Measurements from ENCODE around the gene DNAH7.

The DNAH7 gene

DNA sequence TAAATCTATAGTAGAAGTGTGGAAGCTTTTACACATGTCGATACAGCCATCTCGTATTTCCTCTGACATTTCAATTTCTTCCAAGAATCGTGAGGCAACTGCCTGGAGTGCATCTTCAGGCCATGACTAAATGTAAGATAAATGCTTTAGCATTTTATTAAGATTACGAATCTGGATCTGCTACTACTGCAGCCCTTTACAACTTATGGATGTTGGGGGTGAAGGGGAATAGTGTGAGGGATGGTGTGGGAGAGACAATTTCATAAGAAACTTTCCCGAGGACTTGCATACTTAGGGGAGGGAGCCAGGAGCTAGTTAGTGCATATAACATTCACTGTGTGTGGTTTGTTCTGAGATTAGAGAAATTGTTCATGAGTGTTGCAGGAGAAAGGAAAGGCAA, 206.8 kb downstream of the DNAH7 start:
- TF ChIP-seq, protein P1, sequence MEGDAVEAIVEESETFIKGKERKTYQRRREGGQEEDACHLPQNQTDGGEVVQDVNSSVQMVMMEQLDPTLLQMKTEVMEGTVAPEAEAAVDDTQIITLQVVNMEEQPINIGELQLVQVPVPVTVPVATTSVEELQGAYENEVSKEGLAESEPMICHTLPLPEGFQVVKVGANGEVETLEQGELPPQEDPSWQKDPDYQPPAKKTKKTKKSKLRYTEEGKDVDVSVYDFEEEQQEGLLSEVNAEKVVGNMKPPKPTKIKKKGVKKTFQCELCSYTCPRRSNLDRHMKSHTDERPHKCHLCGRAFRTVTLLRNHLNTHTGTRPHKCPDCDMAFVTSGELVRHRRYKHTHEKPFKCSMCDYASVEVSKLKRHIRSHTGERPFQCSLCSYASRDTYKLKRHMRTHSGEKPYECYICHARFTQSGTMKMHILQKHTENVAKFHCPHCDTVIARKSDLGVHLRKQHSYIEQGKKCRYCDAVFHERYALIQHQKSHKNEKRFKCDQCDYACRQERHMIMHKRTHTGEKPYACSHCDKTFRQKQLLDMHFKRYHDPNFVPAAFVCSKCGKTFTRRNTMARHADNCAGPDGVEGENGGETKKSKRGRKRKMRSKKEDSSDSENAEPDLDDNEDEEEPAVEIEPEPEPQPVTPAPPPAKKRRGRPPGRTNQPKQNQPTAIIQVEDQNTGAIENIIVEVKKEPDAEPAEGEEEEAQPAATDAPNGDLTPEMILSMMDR (IDR thresholded peaks at IDR 0.05) = no peak
- H3K4me3 ChIP-seq = no peak overlapping the region
- H3K27ac ChIP-seq = no peak overlapping the region
- DNase-seq (ENCODE audit: low spot score) = no peak

DNA sequence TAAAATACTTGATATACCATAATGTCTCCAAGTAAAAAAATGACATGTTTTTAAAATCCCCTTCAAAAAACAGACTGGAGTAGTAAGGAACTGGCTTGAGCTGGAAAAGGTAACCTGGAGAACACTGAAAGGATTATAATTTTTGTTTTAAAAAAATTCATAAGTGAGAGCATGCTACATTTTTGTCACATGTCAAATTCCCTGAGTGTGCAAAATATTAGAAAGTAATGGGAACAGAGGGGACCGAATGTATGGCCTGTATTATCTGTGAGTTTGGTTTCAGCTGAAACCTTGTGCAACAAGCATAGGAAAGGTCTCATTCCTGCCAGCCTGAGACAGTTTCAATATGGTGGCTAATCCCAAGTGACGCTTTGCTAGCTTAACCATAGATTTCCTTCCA, 209.1 kb downstream of the DNAH7 start:
- Histone ChIP-seq H3K4me3 (no peak overlapping the region), H3K27ac (no peak overlapping the region)
- TF ChIP-seq, protein P1 (IDR thresholded peaks at IDR 0.05) = no peak
- no peak for DNase-seq (ENCODE audit: low spot score)

DNA sequence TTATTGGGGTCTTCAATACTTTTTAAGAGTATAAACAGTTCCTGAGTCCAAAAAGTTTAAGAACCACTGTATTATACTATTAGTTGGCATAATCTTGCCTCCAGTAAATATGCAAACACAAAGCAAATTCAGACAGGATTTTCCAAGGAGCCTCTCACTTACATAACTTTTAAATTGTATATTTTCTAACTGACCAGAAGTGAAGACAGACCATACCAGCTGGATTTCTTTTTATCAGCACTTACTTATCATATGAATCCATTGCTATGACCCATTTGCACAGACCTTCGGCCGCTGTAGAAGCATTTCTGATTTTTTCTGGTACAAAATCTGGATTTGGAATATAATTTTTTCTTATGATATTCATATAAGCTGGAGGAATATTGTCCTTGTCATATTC, 211.5 kb downstream of the DNAH7 start:
- no peak overlapping the region for H3K27ac ChIP-seq
- DNase-seq (ENCODE audit: low spot score) = no peak
- TF ChIP-seq, protein P1 (IDR thresholded peaks at IDR 0.05) = no peak
- H3K4me3 ChIP-seq = no peak overlapping the region

DNA sequence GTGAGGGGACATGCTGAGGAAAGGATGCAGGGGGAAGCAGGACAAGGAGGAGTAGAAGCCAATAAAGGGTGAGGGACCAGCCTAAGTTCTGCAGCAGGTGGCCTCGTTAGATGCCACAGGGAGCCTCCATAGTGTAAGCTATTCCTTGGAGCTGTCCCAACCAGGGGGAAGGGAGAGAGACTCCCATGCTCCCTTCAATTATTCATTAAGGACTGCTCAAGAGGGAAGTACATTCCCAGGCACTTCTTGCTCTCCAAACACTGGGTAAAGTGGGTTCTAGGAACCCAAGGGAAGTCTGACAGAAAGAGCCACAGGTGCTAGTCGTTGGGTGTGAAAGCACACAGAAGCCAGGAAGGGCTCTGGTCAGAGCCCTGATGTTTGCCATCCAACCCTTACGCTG, 217.9 kb downstream of the DNAH7 start:
- TF ChIP-seq, protein P1 (IDR thresholded peaks at IDR 0.05) = no peak
- Histone ChIP-seq H3K27ac (no peak overlapping the region), H3K4me3 (no peak overlapping the region)
- no peak for DNase-seq (ENCODE audit: low spot score)

DNA sequence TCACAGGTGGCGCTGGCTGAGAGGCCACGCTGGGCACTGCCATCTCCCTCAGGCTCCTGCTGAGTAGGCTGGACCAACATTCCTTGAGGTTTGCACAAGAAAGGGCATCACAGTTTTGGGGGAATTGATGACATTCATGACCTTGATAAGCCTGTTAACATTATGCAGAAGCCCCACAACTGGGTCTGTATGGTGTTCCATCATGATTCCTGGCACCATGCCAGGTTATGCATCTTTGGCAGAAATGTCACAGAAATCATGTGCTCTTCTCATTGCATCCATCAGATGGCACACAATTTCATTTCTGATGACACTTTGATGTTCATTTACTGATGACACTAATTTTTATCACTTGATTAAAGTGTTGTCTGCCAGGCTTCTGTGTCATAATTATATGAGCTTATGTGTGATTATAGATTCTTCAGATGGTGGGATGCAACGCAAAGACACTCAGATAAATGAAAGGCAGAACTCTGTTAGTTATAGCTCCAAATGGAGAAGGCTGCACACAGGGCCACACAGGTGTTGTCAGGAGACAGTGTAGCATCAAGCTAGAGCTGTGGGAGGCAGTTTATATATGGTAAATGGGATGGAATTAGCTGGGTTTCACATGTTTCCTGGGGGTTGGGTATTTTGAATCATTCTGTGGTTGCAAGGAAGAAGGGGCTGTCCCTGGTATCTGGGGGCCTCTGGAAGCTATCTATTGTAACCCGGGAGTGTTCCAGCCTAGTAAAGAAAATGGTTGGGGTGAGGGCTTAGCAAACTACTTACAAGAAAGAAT, 220.3 kb downstream of the DNAH7 start:
- H3K27ac ChIP-seq = no peak overlapping the region
- H3K4me3 ChIP-seq = no peak overlapping the region
- no peak for DNase-seq (ENCODE audit: low spot score)
- TF ChIP-seq, protein P1 (IDR thresholded peaks at IDR 0.05) = no peak

DNA sequence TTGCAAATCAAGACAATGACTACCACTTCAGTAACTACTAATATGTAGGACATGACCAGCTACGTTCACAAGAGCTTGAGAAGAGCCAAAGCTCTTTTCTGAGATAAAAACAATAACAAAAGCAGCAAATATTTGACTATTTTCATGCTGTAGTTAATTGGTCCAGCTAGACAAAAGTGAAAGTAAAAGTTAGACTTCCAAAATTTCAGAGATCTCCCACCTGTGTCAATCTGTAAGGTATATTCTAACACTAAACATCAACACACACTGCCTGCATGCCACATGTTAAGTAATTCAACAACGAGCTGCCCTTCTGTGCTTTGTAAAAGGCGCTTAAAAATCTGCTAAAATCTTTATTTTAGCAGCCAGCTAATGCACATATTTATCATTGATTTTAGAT, 225.7 kb downstream of the DNAH7 start:
- TF ChIP-seq, protein P1 (IDR thresholded peaks at IDR 0.05) = no peak
- H3K27ac ChIP-seq = no peak overlapping the region
- no peak for DNase-seq (ENCODE audit: low spot score)
- no peak overlapping the region for H3K4me3 ChIP-seq

DNA sequence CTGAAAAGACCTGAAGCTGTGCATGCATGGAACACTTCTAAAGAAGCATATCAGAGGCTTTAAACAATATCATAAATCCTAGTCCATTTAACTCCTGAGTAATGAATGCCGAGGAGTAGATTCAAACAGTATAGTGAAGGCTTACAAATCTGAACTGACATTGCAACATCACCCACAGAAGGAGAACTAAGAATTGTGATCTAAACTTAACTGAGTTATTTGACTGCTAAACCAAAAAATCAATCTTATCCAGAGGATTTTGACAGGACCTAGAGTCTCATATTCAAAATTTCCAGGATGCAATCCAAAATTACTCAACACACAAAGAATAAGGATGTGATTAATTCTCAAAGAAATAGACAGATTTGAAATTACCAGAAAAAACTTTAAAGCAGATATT, 230.6 kb downstream of the DNAH7 start:
- no peak overlapping the region for H3K27ac ChIP-seq
- no peak for DNase-seq (ENCODE audit: low spot score)
- TF ChIP-seq, protein P1 (IDR thresholded peaks at IDR 0.05) = no peak
- H3K4me3 ChIP-seq = no peak overlapping the region

Measured in coronary artery (tissue), 2 donors.